C4-2B (cell line): ENCODE data around the gene NPS.

Source experiments
- CTCF ChIP-seq: fragments of 450-650 bp; conservative IDR thresholded peaks from 2 replicates; pipeline ENCODE4 v1.5.1; 2017; ENCODE audit warnings: mild to moderate bottlenecking
- ZFX ChIP-seq: fragments of 450-650 bp; IDR thresholded peaks from 2 replicates; pipeline ENCODE4 v1.6.1; 2017

- TF ChIP-seq CTCF (no peak), ZFX (no peak)
Measured at GRCh38 chr10:127569210-127569609, 20.1 kb downstream of the NPS start.
